ENCODE data around the gene SRSF10. TPM values are rescaled to one million over a fixed set of nuclear protein-coding genes. Genes with fewer than 3 reads are reported as not detected.
"Not testable (repeated sequence)": the region's sequence is repeated elsewhere in the genome, so short reads cannot be mapped to it uniquely, and the experiment has no call there.

SRSF10 gene
- total RNA-seq = 100 to 1,000 TPM; 229 to 234 TPM

DNA sequence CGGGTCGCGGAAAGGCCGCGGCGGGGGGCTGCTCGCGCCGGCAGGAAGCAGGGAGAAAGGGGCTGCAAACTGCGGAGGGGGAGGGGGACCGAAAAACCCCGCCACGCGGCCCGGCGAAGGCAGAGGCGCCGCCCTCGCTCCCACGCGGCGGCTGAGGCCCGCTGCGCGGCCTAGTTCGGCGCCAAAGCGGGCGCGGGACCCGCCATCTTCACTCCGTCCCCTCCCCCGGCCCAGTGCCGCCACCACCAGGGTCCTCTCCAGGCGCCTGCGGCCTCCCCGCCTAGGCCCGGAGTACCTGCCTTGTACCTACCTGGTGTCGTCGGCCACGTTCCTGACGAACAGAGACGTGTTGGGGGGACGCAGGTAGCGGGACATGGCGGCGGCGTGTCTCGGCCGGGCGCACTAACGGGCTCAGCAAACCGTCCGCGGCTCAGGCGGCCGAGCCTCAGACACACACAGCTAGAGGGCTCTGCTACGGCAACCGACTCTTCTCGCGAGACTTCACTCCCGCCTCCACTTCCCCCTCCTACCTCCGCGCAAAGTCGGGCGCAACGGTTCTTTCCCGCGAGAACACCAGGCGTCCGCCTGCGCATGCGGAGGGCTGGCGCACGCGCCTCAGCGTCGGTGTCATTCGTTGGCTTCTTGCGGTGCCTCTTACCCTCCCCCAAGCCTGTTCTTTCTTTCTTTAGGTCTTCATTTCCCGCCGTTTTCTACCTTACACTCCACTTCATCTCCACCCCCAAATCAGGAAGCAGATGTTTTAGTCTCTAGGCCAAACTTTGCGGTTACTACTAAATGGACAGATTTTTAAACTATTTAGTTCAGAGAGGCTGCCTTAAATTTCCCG, at the start of gene SRSF10:
TSS of gene SRSF10 (minus strand) at position 447 of the 847 bp plus-strand sequence. CDS start at position 375, 72 bp downstream.
- peak within 1 kb of the TSS; percentile 100 for H3K27ac Mint-ChIP-seq

GRCh38 chr1:24027838-24028468, 47.8 kb upstream of the SRSF10 start:
- no peaks in the 10 kb centered on the region for H3K36me3 Mint-ChIP-seq
- H3K27me3 Mint-ChIP-seq = peaks cover under 1% of the 10 kb centered on the region
- H3K27ac Mint-ChIP-seq = no peak overlapping the region
- no peaks in the 10 kb centered on the region for H3K4me1 Mint-ChIP-seq
- no peak overlapping the region for H3K4me3 Mint-ChIP-seq
- no peak for DNase-seq
- no peaks in the 10 kb centered on the region for H3K9me3 Mint-ChIP-seq

More for the DNA sequence above, at the start of gene SRSF10:
- Mint-ChIP-seq H3K4me3 (peak within 1 kb of the TSS; percentile 97), H3K36me3 (peaks cover 41% of the 10 kb centered on the region), H3K9me3 (no peaks in the 10 kb centered on the region), H3K27me3 (peaks cover 3% of the 10 kb centered on the region), H3K4me1 (peaks cover 36% of the 10 kb centered on the region)
- DNase-seq = peak; percentile 98

GRCh38 chr1:24022581-24023361, 42.6 kb upstream of the SRSF10 start:
- no peak overlapping the region for H3K4me3 Mint-ChIP-seq
- no peak for DNase-seq
- no peaks in the 10 kb centered on the region for H3K36me3 Mint-ChIP-seq
- no peaks in the 10 kb centered on the region for H3K4me1 Mint-ChIP-seq
- peaks cover 9% of the 10 kb centered on the region for H3K27me3 Mint-ChIP-seq
- H3K9me3 Mint-ChIP-seq = no peaks in the 10 kb centered on the region
- H3K27ac Mint-ChIP-seq = no peak overlapping the region

DNA sequence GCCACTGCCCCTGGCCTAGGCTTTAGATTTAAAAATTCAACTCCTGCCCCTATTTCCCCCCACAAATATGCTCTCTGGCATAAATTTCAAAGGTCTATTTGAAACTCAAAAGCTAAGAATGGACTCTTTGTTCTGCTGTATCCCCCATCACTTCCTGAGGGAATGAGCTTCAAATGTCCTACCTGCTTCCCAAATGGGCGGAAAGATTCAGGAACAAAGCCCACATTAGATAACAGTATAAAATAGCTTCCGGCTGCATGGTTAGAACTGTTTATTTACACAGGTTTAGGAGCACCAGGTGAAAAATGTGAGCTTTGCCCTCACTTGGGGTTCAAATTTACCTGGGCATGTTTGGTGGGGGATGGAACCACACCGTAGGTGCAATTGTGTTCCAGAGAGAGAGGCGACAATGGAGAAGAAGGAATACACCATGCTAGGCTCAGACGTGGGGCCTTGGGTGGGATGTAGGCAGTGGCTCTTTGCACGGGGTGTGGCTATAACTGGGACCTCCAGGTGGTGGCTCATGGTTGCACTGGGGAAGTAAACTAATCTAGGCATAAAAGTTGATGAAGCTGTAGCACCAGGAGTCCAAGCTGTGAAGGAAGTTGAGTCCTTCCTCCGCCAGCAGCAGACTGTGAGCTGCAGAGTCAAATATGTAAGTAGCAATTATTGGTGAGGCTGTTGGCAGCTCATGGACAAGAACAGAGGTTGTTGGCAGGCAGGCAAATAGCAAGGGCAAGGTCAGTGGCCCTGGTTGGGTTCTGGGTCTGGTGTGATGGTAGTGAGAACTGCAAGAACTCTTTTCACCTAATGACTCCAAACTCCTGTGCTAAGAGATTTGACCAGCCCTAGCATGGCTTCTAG, 41.5 kb upstream of the SRSF10 start:
- no peak overlapping the region for H3K4me3 Mint-ChIP-seq
- no peaks in the 10 kb centered on the region for H3K36me3 Mint-ChIP-seq
- no peaks in the 10 kb centered on the region for H3K4me1 Mint-ChIP-seq
- H3K27ac Mint-ChIP-seq = no peak overlapping the region
- H3K27me3 Mint-ChIP-seq = peaks cover 9% of the 10 kb centered on the region
- no peak for DNase-seq
- no peaks in the 10 kb centered on the region for H3K9me3 Mint-ChIP-seq

DNA sequence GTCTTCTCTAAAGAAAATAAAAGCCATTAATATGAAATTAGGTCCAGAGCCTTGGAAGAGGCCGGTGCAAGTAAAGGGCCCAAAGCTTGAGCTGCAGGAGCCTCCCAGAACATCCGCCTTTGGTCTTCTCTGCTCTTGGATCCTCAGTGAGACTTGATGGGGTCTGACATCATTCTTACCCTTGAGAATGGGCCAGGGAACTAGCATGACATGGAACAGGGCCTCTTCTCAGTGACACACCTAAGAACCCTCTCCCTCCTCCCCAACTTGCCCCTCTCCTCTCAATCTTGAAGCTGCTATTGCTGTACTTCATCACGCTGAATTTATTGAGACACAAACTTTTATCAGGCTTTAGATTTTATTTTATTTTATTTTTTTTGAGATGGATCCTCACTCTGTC, 40.3 kb upstream of the SRSF10 start:
- H3K9me3 Mint-ChIP-seq = no peaks in the 10 kb centered on the region
- no peaks in the 10 kb centered on the region for H3K4me1 Mint-ChIP-seq
- no peak overlapping the region for H3K4me3 Mint-ChIP-seq
- H3K27me3 Mint-ChIP-seq = peaks cover 9% of the 10 kb centered on the region
- no peaks in the 10 kb centered on the region for H3K36me3 Mint-ChIP-seq
- no peak for DNase-seq
- no peak overlapping the region for H3K27ac Mint-ChIP-seq

GRCh38 chr1:24020025-24020424, 39.9 kb upstream of the SRSF10 start:
- H3K27ac Mint-ChIP-seq = no peak overlapping the region

GRCh38 chr1:24018611-24019580, 38.8 kb upstream of the SRSF10 start:
- Mint-ChIP-seq H3K36me3 (no peaks in the 10 kb centered on the region), H3K27me3 (peaks cover 9% of the 10 kb centered on the region), H3K4me3 (no peak overlapping the region), H3K27ac (no peak overlapping the region), H3K9me3 (no peaks in the 10 kb centered on the region), H3K4me1 (no peaks in the 10 kb centered on the region)
- DNase-seq = no peak

More at GRCh38 chr1:24020025-24020424, 39.9 kb upstream of the SRSF10 start:
- no peaks in the 10 kb centered on the region for H3K4me1 Mint-ChIP-seq
- H3K36me3 Mint-ChIP-seq = no peaks in the 10 kb centered on the region
- H3K9me3 Mint-ChIP-seq = no peaks in the 10 kb centered on the region
- H3K4me3 Mint-ChIP-seq = no peak overlapping the region
- H3K27me3 Mint-ChIP-seq = peaks cover 9% of the 10 kb centered on the region
- DNase-seq = no peak

GRCh38 chr1:24015221-24016210, 35.4 kb upstream of the SRSF10 start:
- no peak overlapping the region for H3K27ac Mint-ChIP-seq
- no peaks in the 10 kb centered on the region for H3K36me3 Mint-ChIP-seq
- no peaks in the 10 kb centered on the region for H3K9me3 Mint-ChIP-seq
- DNase-seq = no peak
- no peak overlapping the region for H3K4me3 Mint-ChIP-seq
- H3K4me1 Mint-ChIP-seq = no peaks in the 10 kb centered on the region
- peaks cover 11% of the 10 kb centered on the region for H3K27me3 Mint-ChIP-seq

- H3K27me3 Mint-ChIP-seq, H3K36me3 Mint-ChIP-seq, H3K27ac Mint-ChIP-seq, H3K4me1 Mint-ChIP-seq, H3K4me3 Mint-ChIP-seq, DNase-seq, H3K9me3 Mint-ChIP-seq: not testable (repeated sequence)
Observed at GRCh38 chr1:24012878-24013277, 32.8 kb upstream of the SRSF10 start.

GRCh38 chr1:24010650-24011049, 30.5 kb upstream of the SRSF10 start:
- DNase-seq = no peak
- no peaks in the 10 kb centered on the region for H3K36me3 Mint-ChIP-seq
- peaks cover 10% of the 10 kb centered on the region for H3K27me3 Mint-ChIP-seq
- no peaks in the 10 kb centered on the region for H3K4me1 Mint-ChIP-seq
- H3K27ac Mint-ChIP-seq = no peak overlapping the region
- no peak overlapping the region for H3K4me3 Mint-ChIP-seq
- no peaks in the 10 kb centered on the region for H3K9me3 Mint-ChIP-seq

DNA sequence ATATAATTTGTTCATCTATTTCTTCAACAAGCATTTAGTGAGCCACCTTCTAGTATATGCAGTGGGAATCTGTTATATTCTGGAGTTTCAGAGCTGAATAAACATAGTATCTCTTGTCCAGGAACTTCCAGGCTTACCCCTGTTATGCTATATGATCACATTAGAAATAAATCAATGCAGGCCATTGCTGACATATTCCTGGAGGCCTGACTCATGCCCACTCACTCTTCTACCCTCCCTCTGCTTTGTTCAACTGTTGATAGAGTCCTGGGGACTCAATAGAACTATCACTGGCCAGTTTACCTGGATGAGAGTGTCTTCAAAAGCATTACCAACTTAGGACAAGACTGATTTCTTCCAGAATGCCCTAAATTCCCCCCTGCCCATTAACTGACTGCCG, 29.3 kb upstream of the SRSF10 start:
- Mint-ChIP-seq H3K27me3 (peaks cover 10% of the 10 kb centered on the region), H3K4me1 (no peaks in the 10 kb centered on the region), H3K9me3 (no peaks in the 10 kb centered on the region), H3K27ac (no peak overlapping the region), H3K4me3 (no peak overlapping the region), H3K36me3 (no peaks in the 10 kb centered on the region)
- no peak for DNase-seq

- H3K9me3 Mint-ChIP-seq, H3K4me1 Mint-ChIP-seq, DNase-seq, H3K36me3 Mint-ChIP-seq, H3K4me3 Mint-ChIP-seq, H3K27ac Mint-ChIP-seq: not testable (repeated sequence)
- peaks cover 11% of the 10 kb centered on the region for H3K27me3 Mint-ChIP-seq
Observed at GRCh38 chr1:24008574-24009184, 28.6 kb upstream of the SRSF10 start.

All from activated naive CD8-positive, alpha-beta T cell treated with anti-CD3 and anti-CD28 coated beads for 36 hours (primary cell).